HG03025 (cell line): ENCODE data around the gene RPS19BP1.
A peak's percentile ranks its signal among the peaks of the same experiment; 100 is the strongest.

Source experiments
- ATAC-seq: cut with Tn5 transposase; IDR thresholded peaks from one replicate; pipeline ENCODE4 v1.9.1; 2021; ENCODE audit warnings: mild to moderate bottlenecking, moderate library complexity; ENCODE audit not compliant: unreplicated experiment, low FRiP score

RPS19BP1 gene

GRCh38 chr22:39493759-39494158 lies 38.8 kb downstream of the RPS19BP1 start:
- ATAC-seq, result no peak

GRCh38 chr22:39492186-39492585 lies 40.4 kb downstream of the RPS19BP1 start:
- ATAC-seq, result no peak

GRCh38 chr22:39491696-39492095 lies 40.9 kb downstream of the RPS19BP1 start:
- ATAC-seq, result no peak

- no peak for ATAC-seq
Observed at GRCh38 chr22:39490966-39491680, 41.4 kb downstream of the RPS19BP1 start.

GRCh38 chr22:39490135-39490798 lies 42.3 kb downstream of the RPS19BP1 start:
- ATAC-seq, result peak; percentile 70

GRCh38 chr22:39489094-39490068 lies 43.2 kb downstream of the RPS19BP1 start:
- ATAC-seq, result no peak

DNA sequence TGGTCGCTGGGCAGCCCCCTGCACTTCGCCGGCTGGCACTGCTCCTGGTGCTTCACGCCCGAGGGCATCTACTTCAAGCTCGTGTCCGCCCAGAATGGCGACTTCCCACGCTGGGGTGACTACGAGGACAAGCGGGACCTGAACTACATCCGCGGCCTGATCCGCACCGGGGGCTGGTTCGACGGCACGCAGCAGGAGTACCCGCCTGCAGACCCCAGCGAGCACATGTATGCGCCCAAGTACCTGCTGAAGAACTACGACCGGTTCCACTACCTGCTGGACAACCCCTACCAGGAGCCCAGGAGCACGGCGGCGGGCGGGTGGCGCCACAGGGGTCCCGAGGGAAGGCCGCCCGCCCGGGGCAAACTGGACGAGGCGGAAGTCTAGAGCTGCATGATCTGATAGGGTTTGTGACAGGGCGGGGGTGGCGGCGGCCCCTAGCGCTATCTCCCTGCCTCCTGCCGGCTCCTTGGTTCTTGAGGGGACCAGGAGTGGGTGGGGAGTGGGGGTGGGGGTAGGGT lies 43.9 kb downstream of the RPS19BP1 start:
- ATAC-seq, result no peak

DNA sequence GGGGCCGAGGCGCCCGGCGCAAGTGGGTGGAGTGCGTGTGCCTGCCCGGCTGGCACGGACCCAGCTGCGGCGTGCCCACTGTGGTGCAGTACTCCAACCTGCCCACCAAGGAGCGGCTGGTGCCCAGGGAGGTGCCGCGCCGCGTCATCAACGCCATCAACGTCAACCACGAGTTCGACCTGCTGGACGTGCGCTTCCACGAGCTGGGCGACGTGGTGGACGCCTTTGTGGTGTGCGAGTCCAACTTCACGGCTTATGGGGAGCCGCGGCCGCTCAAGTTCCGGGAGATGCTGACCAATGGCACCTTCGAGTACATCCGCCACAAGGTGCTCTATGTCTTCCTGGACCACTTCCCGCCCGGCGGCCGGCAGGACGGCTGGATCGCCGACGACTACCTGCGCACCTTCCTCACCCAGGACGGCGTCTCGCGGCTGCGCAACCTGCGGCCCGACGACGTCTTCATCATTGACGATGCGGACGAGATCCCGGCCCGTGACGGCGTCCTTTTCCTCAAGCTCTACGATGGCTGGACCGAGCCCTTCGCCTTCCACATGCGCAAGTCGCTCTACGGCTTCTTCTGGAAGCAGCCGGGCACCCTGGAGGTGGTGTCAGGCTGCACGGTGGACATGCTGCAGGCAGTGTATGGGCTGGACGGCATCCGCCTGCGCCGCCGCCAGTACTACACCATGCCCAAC lies 44.6 kb downstream of the RPS19BP1 start:
- ATAC-seq, result no peak

- ATAC-seq, result no peak
Observed at GRCh38 chr22:39486951-39487825, 45.4 kb downstream of the RPS19BP1 start.

DNA sequence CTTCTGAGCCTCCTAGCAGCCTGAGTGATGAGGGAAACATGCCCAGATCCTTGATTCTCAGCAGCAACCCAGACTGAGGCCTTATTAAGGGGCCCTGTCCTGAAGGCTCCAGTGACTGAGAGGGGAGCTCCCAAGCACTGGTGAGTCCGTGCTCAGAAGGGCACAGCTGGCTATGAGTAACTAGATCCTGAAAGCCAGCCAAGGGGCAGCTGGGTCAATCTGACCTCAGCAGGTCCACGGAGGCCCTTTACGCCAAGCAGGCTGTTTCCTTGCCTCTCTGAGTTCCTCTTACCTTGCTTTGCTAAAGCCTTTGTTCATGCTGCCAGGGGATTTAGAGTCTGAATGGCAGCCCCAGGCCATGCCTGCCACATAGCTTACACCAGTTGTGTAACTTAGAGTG lies 49.8 kb downstream of the RPS19BP1 start:
- ATAC-seq, result no peak

DNA sequence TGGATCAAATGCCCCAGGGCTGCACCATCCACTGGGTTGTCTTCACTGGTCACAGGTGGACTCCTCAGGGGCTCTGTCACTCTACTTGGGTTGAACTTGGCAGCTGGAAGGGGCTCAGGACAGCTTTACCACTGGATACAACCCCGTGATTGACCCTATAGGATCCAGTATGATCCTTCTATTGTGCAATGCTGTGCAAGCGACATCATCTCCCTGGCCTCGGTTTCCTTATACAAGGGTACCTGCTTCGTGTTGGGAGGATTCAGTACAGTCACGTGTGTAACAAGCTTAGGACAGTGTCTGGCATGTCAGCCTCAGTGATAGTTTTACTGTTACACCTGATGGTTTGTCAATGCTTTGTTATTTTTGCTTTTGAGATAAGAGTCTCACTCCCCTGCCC lies 51.0 kb downstream of the RPS19BP1 start:
- ATAC-seq, result no peak

- ATAC-seq, result no peak
Observed at GRCh38 chr22:39481054-39481453, 51.5 kb downstream of the RPS19BP1 start.

DNA sequence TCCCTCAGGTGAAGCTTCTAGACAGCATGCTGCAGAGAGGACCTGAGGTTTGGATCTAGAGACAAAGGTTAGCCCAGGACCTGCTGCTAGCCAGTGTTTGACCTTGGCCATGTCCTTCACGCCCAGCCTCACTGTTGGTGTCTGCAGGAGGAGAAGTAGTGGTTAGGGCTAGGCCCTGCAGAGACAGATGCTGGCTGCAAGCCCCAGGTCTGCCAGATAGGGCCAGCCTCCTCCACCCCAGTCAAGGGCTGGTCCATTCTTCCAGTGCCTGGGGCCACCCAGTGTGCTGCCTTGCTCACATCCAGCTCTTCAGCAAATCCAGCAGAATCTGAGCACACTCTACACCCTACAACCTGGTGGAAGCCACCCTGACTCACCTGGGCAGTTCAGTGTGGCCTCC lies 52.0 kb downstream of the RPS19BP1 start:
- no peak for ATAC-seq

DNA sequence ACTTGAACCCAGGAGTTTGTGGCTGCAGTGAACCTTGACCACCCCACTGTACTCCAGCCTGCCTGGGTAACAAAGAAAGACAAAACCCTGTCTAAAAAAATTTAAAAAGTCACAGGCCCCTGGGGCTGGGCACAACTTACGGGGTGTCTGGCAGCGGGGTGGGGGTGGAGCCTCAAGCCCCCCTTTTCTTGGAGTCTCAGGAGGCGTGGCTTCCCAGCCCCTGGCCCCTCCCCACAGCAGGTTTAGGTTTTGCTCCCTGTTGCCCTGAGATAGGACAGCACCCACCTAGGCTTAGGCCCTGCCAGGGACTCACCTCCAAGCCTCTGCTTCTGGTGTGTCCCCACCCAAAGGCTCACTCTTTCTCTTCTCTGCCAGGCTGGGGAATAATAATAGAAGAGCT lies 53.3 kb downstream of the RPS19BP1 start:
- no peak for ATAC-seq
